H1 (cell line): ENCODE data around the gene HEATR1. TPM values are rescaled to one million over a fixed set of nuclear protein-coding genes. Genes with fewer than 3 reads are reported as not detected.

Source experiments
- CTCF ChIA-PET: fragments of 300-600 bp; sonication (Branson Sonifier 250); formaldehyde crosslinking; loops from one replicate; lab custom pipeline; 2021; ENCODE audit not compliant: partially characterized antibody; lab: Charles Lee
- POLR2A ChIA-PET: fragments of 300-600 bp; sonication (Branson Sonifier 250); formaldehyde crosslinking; loops from one replicate; lab custom pipeline; 2021; ENCODE audit warnings: inconsistent platforms; ENCODE audit not compliant: partially characterized antibody; lab: Charles Lee
- DNase-seq, 2 experiments: peaks; one replicate each; pipeline versions ENCODE4 v3.0.0 to v3.0.0-alpha.2; 2010 to 2022; ENCODE audit warnings: low spot score in 2 of 2, low read depth in 1 of 2, mixed read lengths in 1 of 2
- FAIRE-seq: peaks from 2 replicates; lab custom pipeline; 2011; peaks lifted over from hg19 to GRCh38; lab: Jason Lieb, UNC
- H2AFZ ChIP-seq: 2 replicates; pipeline ENCODE4 v1.8.1; 2012; ENCODE audit warnings: low read length, inconsistent platforms
- H2AK5ac ChIP-seq: 2 replicates; pipeline ENCODE4 v1.6.1; 2013; ENCODE audit warnings: low read depth, low read length
- H2BK120ac ChIP-seq: replicated peaks from 2 replicates; pipeline ENCODE3; 2013; ENCODE audit warnings: low read depth, low read length, inconsistent platforms
- H2BK12ac ChIP-seq: 2 replicates; pipeline ENCODE4 v1.6.1; 2013; ENCODE audit warnings: low read depth, low read length
- H2BK15ac ChIP-seq: 2 replicates; pipeline ENCODE4 v1.6.1; 2013; ENCODE audit warnings: low read length
- H2BK20ac ChIP-seq: 2 replicates; pipeline ENCODE4 v1.6.1; 2013; ENCODE audit warnings: low read length
- H2BK5ac ChIP-seq: 2 replicates; pipeline ENCODE4 v1.6.1; 2013; ENCODE audit warnings: low read depth, low read length
- H3K14ac ChIP-seq: 2 replicates; pipeline ENCODE4 v1.6.1; 2013; ENCODE audit warnings: inconsistent platforms; ENCODE audit not compliant: insufficient read length
- H3K18ac ChIP-seq: 2 replicates; pipeline ENCODE4 v1.6.1; 2013; ENCODE audit warnings: low read length; ENCODE audit errors: extremely low read depth
- H3K23ac ChIP-seq: 2 replicates; pipeline ENCODE4 v1.6.1; 2013; ENCODE audit warnings: inconsistent platforms; ENCODE audit not compliant: insufficient read length
- H3K23me2 ChIP-seq: 2 replicates; pipeline ENCODE4 v1.6.1; 2013; ENCODE audit warnings: low read depth, low read length
- H3K27ac ChIP-seq: 2 replicates; pipeline ENCODE4 v1.6.1; 2011; ENCODE audit warnings: low read depth, low read length, inconsistent platforms
- H3K27me3 ChIP-seq, 4 experiments: replicated peaks in 1 of 4; 1 replicate in 1 of 4; 2 replicates in 3 of 4; pipeline versions ENCODE4 v1.6.1 to v1.8.1; 2011 to 2013; ENCODE audit warnings: low read length in 3 of 4, mild to moderate bottlenecking in 3 of 4, inconsistent platforms in 2 of 4, mixed read lengths in 2 of 4, moderate library complexity in 1 of 4; ENCODE audit not compliant: control insufficient read depth in 3 of 4, insufficient read depth in 3 of 4; ENCODE audit errors: extremely low read depth in 1 of 4
- H3K36me3 ChIP-seq, 4 experiments: 2 replicates each; pipeline versions ENCODE4 v1.6.1 to v1.8.1; 2011 to 2013; ENCODE audit warnings: mild to moderate bottlenecking in 4 of 4, low read length in 3 of 4, moderate library complexity in 2 of 4, control low read depth in 1 of 4, inconsistent platforms in 1 of 4; ENCODE audit not compliant: insufficient read depth in 4 of 4, control insufficient read depth in 2 of 4
- H3K4ac ChIP-seq: replicated peaks from 2 replicates; pipeline ENCODE3; 2013; ENCODE audit warnings: low read length, low read depth, mixed read lengths, inconsistent platforms; ENCODE audit not compliant: insufficient read length
- H3K4me1 ChIP-seq, 4 experiments: replicated peaks in 1 of 4; 1 replicate in 1 of 4; 2 replicates in 3 of 4; pipeline versions ENCODE4 v1.6.1 to v1.8.1; 2011 to 2013; ENCODE audit warnings: low read length in 3 of 4, inconsistent platforms in 2 of 4, mixed read lengths in 1 of 4; ENCODE audit not compliant: insufficient read depth in 4 of 4, control insufficient read depth in 3 of 4
- H3K4me2 ChIP-seq, 2 experiments: 2 replicates each; pipeline versions ENCODE4 v1.6.1 to v1.8.1; 2011 to 2013; ENCODE audit warnings: low read depth in 2 of 2, low read length in 2 of 2, control low read depth in 1 of 2, inconsistent platforms in 1 of 2, mild to moderate bottlenecking in 1 of 2; ENCODE audit not compliant: insufficient read depth in 1 of 2
- H3K4me3 ChIP-seq, 4 experiments: fragments of 200-600, 300-600 bp in 1 of 4; sonication (generic), shearing (Covaris generic), sonication (Bioruptor Twin) in 1 of 4; 2 replicates each; pipeline versions ENCODE4 v1.5.1 to v1.8.1; 2011 to 2016; ENCODE audit warnings: low read length in 4 of 4, low read depth in 3 of 4, control low read depth in 2 of 4, inconsistent platforms in 2 of 4, mild to moderate bottlenecking in 2 of 4, mixed read lengths in 1 of 4, moderate library complexity in 1 of 4; ENCODE audit not compliant: insufficient read depth in 2 of 4; ENCODE audit errors: extremely low read depth in 1 of 4
- H3K56ac ChIP-seq: replicated peaks from 2 replicates; pipeline ENCODE3; 2013; ENCODE audit warnings: low read depth, mild to moderate bottlenecking, mixed read lengths, low read length, inconsistent platforms; ENCODE audit not compliant: insufficient read length
- H3K79me1 ChIP-seq: 2 replicates; pipeline ENCODE4 v1.6.1; 2013; ENCODE audit warnings: low read depth, low read length, control low read depth
- H3K79me2 ChIP-seq, 2 experiments: 2 replicates each; pipeline versions ENCODE4 v1.6.1 to v1.8.1; 2012 to 2013; ENCODE audit warnings: low read length in 2 of 2, mild to moderate bottlenecking in 2 of 2, inconsistent platforms in 1 of 2; ENCODE audit not compliant: insufficient read depth in 2 of 2, control insufficient read depth in 1 of 2
- H3K9ac ChIP-seq, 4 experiments: replicated peaks in 1 of 4; 1 replicate in 1 of 4; 2 replicates in 3 of 4; pipeline versions ENCODE4 v1.6.1 to v1.8.1; 2011 to 2013; ENCODE audit warnings: low read depth in 3 of 4, low read length in 3 of 4, control low read depth in 2 of 4, mild to moderate bottlenecking in 2 of 4, moderate library complexity in 2 of 4, inconsistent platforms in 1 of 4; ENCODE audit errors: extremely low read depth in 1 of 4
- H3K9me3 ChIP-seq, 2 experiments: 2 replicates each; pipeline versions ENCODE4 v1.6.1 to v1.8.1; 2012 to 2013; ENCODE audit warnings: mild to moderate bottlenecking in 2 of 2, moderate library complexity in 2 of 2, control low read depth in 1 of 2, inconsistent platforms in 1 of 2, low read depth in 1 of 2, low read length in 1 of 2, mixed read lengths in 1 of 2; ENCODE audit not compliant: insufficient read depth in 2 of 2
- H4K20me1 ChIP-seq, 2 experiments: replicated peaks in 1 of 2; 2 replicates each; pipeline versions ENCODE3 to v1.8.1; 2011 to 2013; ENCODE audit warnings: inconsistent platforms in 2 of 2, low read length in 2 of 2, mild to moderate bottlenecking in 1 of 2; ENCODE audit not compliant: insufficient read depth in 2 of 2, control insufficient read depth in 1 of 2
- H4K5ac ChIP-seq: 2 replicates; pipeline ENCODE4 v1.6.1; 2013; ENCODE audit warnings: low read length, low read depth, mixed read lengths, inconsistent platforms; ENCODE audit not compliant: insufficient read length
- H4K8ac ChIP-seq: 2 replicates; pipeline ENCODE4 v1.8.0; 2013; ENCODE audit warnings: mild to moderate bottlenecking, moderate library complexity, low read length, inconsistent platforms; ENCODE audit not compliant: insufficient read depth; ENCODE audit errors: extremely low read depth
- H4K91ac ChIP-seq: replicated peaks from 2 replicates; pipeline ENCODE3; 2013; ENCODE audit warnings: low read length, mixed read lengths, inconsistent platforms; ENCODE audit not compliant: insufficient read length
- CREB1 ChIP-seq: IDR thresholded peaks from 2 replicates; pipeline ENCODE4 v1.6.1; 2012; ENCODE audit warnings: inconsistent platforms
- EZH2 ChIP-seq: fragments of 200-600 bp; sonication (generic); IDR thresholded peaks from 2 replicates; pipeline ENCODE4 v1.7.1; 2012; ENCODE audit warnings: low read depth, mild to moderate bottlenecking, moderate library complexity, low read length, inconsistent platforms; ENCODE audit not compliant: severe bottlenecking
- HDAC6 ChIP-seq: IDR thresholded peaks from one replicate; pipeline ENCODE4 v1.7.1; 2012; ENCODE audit warnings: low read depth, mild to moderate bottlenecking, inconsistent platforms, low read length, moderate library complexity
- JUND ChIP-seq: IDR thresholded peaks from 2 replicates; pipeline ENCODE4 v1.6.1; 2011; ENCODE audit warnings: mild to moderate bottlenecking, improper control_type of control experiment, low read length
- KDM1A ChIP-seq: fragments of 200-600, 300-600 bp; sonication (generic); IDR thresholded peaks from 2 replicates; pipeline ENCODE4 v1.7.1; 2016; ENCODE audit warnings: mild to moderate bottlenecking, low read length, borderline replicate concordance
- KDM5A ChIP-seq: fragments of 200-600 bp; IDR thresholded peaks from 2 replicates; pipeline ENCODE4 v1.7.1; 2012; ENCODE audit warnings: mild to moderate bottlenecking, low read length, inconsistent platforms, mixed read lengths
- POLR2AphosphoS5 ChIP-seq: IDR thresholded peaks from 2 replicates; pipeline ENCODE4 v1.6.1; 2011; ENCODE audit warnings: low read depth, low read length
- RFX5 ChIP-seq: IDR thresholded peaks from 2 replicates; pipeline ENCODE4 v1.6.1; 2011; ENCODE audit warnings: low read depth, low read length, improper control_type of control experiment, borderline replicate concordance
- RNF2 ChIP-seq: fragments of 200-900, 300-1000 bp; sonication (generic); IDR thresholded peaks from 2 replicates; pipeline ENCODE4 v1.7.1; 2016; ENCODE audit warnings: borderline replicate concordance, low read depth, mild to moderate bottlenecking, antibody characterized with exemption, low read length; ENCODE audit not compliant: poor library complexity, severe bottlenecking; ENCODE audit errors: missing control alignments
- SAP30 ChIP-seq: fragments of 300-600 bp; sonication (generic); IDR thresholded peaks from 2 replicates; pipeline ENCODE4 v1.7.1; 2012; ENCODE audit warnings: low read length, moderate library complexity, mild to moderate bottlenecking, inconsistent platforms; ENCODE audit not compliant: insufficient read depth, insufficient replicate concordance
- SRF ChIP-seq: IDR thresholded peaks from 2 replicates; pipeline ENCODE4 v1.6.1; 2011; ENCODE audit warnings: mild to moderate bottlenecking, low read depth, low read length, moderate library complexity
- WGBS, 2 experiments: shearing (Covaris generic) in 1 of 2; methylation state at CpG; one replicate each; pipeline versions ENCODE4 v1.1.6 to v1.1.7; 2013 to 2015; ENCODE audit warnings: low lambda C conversion rate in 2 of 2, mixed read lengths in 2 of 2, inconsistent platforms in 1 of 2, low coverage in 1 of 2, missing lambda C conversion rate in 1 of 2; ENCODE audit not compliant: insufficient replicate concordance in 2 of 2, insufficient coverage in 1 of 2, insufficient read length in 1 of 2; ENCODE audit errors: extremely low coverage in 1 of 2, missing lambda C conversion rate in 1 of 2; 5-methylcytosine and 5-hydroxymethylcytosine counted together
- polyA plus RNA-seq, 7 experiments: library from polyadenylated mRNA; depleted of rRNA in 3 of 7; stranded (reverse) in 5 of 7; unstranded in 2 of 7; fragments of >200 nt in 5 of 7; fragments of 200-250 nt in 2 of 7; gene quantifications; 1 replicate in 5 of 7; 2 replicates in 1 of 7; 4 replicates in 1 of 7; pipeline versions ENCODE4 v1.2.1 to v1.2.3, GENCODE V29; 2011 to 2013; ENCODE audit warnings: missing spikeins in 2 of 7, mixed read lengths in 2 of 7
- total RNA-seq: library from RNA; stranded (reverse); fragmentation: NEBNext Ultra II Directional; extraction: Animal tissue kit (Norgen Biotek cat#: 25700); gene quantifications from 2 replicates; pipeline ENCODE4 v1.2.1, GENCODE V29; 2021
- TF ChIP-seq, protein P1 (sequence below): IDR thresholded peaks from 2 replicates; pipeline ENCODE4 v1.6.1; 2012; ENCODE audit warnings: low read length, inconsistent platforms

The HEATR1 gene
- total and polyA plus RNA-seq, 2 of the 8 experiments (the other 6 are each of a cell fraction or from before 2014, with no cell fraction given) = 13.0 to 95.8 TPM

DNA sequence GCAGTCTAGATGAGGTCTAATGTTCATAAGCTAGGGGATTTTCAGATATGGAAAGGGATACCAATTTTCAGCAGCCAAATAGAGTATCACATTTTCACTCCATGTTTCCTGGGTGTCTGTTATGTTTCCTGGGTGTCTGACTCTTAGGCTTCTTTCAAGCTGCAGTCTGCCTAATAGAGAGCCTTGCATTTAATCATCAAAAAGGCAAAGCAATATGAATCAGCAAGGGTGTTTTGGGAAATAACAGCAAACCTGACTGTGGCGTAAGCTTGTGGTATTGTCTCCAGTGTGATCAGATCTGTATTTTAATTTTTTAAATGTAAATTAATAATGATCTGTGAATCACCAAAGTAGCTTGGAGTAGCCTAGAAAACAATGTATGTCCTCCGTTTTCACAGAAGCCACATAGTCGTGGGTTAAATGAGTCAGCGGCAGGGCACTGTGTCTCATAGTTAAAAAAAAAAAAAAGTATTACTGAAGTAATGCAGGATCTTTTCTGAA is 70.1 kb downstream of the HEATR1 start:
- DNase-seq = no peak
- CTCF ChIA-PET = interaction anchor here (0.8 to 1.8 kb wide), 8 partner anchors 7 to 430 kb away, joined by 3 to 8 read pairs (median 3); no protein-coding TSS in a partner anchor
- POLR2A ChIA-PET = interaction anchor here (0.6 to 2.2 kb wide), 2 partner anchors 16 to 126 kb away, joined by 3 to 6 read pairs; no protein-coding TSS in a partner anchor
- TF ChIP-seq KDM5A (no peak), EZH2 (no peak), HDAC6 (no peak), SAP30 (no peak), POLR2AphosphoS5 (no peak), SRF (no peak), JUND (no peak), KDM1A (no peak), RFX5 (no peak), CREB1 (no peak), RNF2 (no peak)
- TF ChIP-seq, protein P1, sequence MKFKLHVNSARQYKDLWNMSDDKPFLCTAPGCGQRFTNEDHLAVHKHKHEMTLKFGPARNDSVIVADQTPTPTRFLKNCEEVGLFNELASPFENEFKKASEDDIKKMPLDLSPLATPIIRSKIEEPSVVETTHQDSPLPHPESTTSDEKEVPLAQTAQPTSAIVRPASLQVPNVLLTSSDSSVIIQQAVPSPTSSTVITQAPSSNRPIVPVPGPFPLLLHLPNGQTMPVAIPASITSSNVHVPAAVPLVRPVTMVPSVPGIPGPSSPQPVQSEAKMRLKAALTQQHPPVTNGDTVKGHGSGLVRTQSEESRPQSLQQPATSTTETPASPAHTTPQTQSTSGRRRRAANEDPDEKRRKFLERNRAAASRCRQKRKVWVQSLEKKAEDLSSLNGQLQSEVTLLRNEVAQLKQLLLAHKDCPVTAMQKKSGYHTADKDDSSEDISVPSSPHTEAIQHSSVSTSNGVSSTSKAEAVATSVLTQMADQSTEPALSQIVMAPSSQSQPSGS = no peak

More for the DNA sequence above, 70.1 kb downstream of the HEATR1 start:
- Histone ChIP-seq H3K4ac (no peak overlapping the region), H2AFZ (no peak overlapping the region), H3K23me2 (no peaks in the 10 kb centered on the region), H2BK15ac (no peak overlapping the region), H3K27me3 (no peaks in the 10 kb centered on the region), H3K9me3 (no peaks in the 10 kb centered on the region; a peak in 1 of 4 replicates), H3K14ac (no peak overlapping the region), H3K18ac (no peak overlapping the region), H4K5ac (no peak overlapping the region), H4K8ac (no peak overlapping the region), H3K36me3 (no peaks in the 10 kb centered on the region), H3K79me2 (no peaks in the 10 kb centered on the region), H3K4me1 (no peaks in the 10 kb centered on the region), H3K9ac (no peak overlapping the region), H3K56ac (no peak overlapping the region), H4K20me1 (no peaks in the 10 kb centered on the region), H2BK20ac (no peak overlapping the region), H3K79me1 (no peaks in the 10 kb centered on the region), H3K27ac (no peak overlapping the region), H2AK5ac (no peak overlapping the region), H2BK120ac (no peak overlapping the region), H3K4me3 (no peak overlapping the region), H3K23ac (no peak overlapping the region), H3K4me2 (no peak overlapping the region), H2BK12ac (no peak overlapping the region), H4K91ac (no peak overlapping the region), H2BK5ac (no peak overlapping the region)
- 87% methylated on average over 4 of the region's 4 CpGs; no CpG with 5 or more reads in 1 of the 2 experiments for whole genome bisulfite sequencing, 2 experiments
- no peak for FAIRE-seq
